Body of pancreas (tissue), 4 donors: ENCODE data around the gene ARHGEF28. TPM values are rescaled to one million over a fixed set of nuclear protein-coding genes. Genes with fewer than 3 reads are reported as not detected.
A peak's percentile ranks its signal among the peaks of the same experiment; 100 is the strongest.

ENCODE experiments used
- ATAC-seq: fragments of 150-250 bp; one replicate; pipeline ENCODE4 v1.9.1; 2016
- DNase-seq, 4 donors: peaks; one replicate each; pipeline ENCODE4 v3.0.0-alpha.2; 2019
- H3K27ac ChIP-seq, 4 donors: fragments of 200-600 bp; sonication (generic); 1 replicate in 3 of 4; 2 replicates in 1 of 4; pipeline versions ENCODE4 v1.5.1 to v1.6.1; 2016 to 2019; ENCODE audit warnings: mild to moderate bottlenecking in 1 of 4, mixed read lengths in 1 of 4, moderate library complexity in 1 of 4
- H3K27me3 ChIP-seq, 2 donors: fragments of 200-600 bp; sonication (generic); one replicate each; pipeline ENCODE4 v1.6.0; 2016; ENCODE audit warnings: mild to moderate bottlenecking in 1 of 2
- H3K36me3 ChIP-seq, 2 donors: fragments of 200-600 bp; sonication (generic); replicated peaks in 1 of 2; 2 replicates each; pipeline ENCODE4 v1.5.1; 2016; ENCODE audit warnings: low read depth in 2 of 2; ENCODE audit not compliant: insufficient read depth in 1 of 2
- H3K4me1 ChIP-seq: fragments of 200-600 bp; sonication (generic); one replicate; pipeline ENCODE4 v1.6.0; 2016
- H3K4me3 ChIP-seq, 2 donors: fragments of 200-600 bp; sonication (generic); 1 replicate in 1 of 2; 2 replicates in 1 of 2; pipeline ENCODE4 v1.5.1; 2016 to 2019
- H3K9me3 ChIP-seq, 3 donors: fragments of 200-600 bp; sonication (generic); 1 replicate in 2 of 3; 2 replicates in 1 of 3; pipeline ENCODE4 v1.5.1; 2016
- CTCF ChIP-seq, 7 experiments: fragments of 450-650 bp in 4 of 7; fragments of 200-600 bp in 3 of 7; sonication (generic) in 3 of 7; IDR thresholded peaks; one replicate each; pipeline ENCODE4 v1.5.1; 2016 to 2019; ENCODE audit warnings: antibody characterized with exemption in 7 of 7
- POLR2A ChIP-seq, 3 donors: fragments of 450-650 bp; IDR thresholded peaks; one replicate each; pipeline ENCODE4 v1.6.1; 2016; ENCODE audit warnings: antibody characterized with exemption in 3 of 3, mild to moderate bottlenecking in 2 of 3
- WGBS, 2 donors: methylation state at CpG; one replicate each; pipeline ENCODE4 v1.1.5; 2017; 5-methylcytosine and 5-hydroxymethylcytosine counted together
- intact Hi-C: fragments of 100-400 bp; cut with DNase I; formaldehyde crosslinking; loops from one replicate; pipeline ENCODE4 v1.15.1; 2023
- total RNA-seq, 2 donors: library from RNA; depleted of rRNA; stranded (reverse); fragments of >200 nt; gene quantifications; one replicate each; pipeline ENCODE4 v1.1.0, GENCODE V29; 2016

ARHGEF28 gene
- total RNA-seq, 2 donors from 2014 or later = 63.0 to 67.2 TPM

DNA sequence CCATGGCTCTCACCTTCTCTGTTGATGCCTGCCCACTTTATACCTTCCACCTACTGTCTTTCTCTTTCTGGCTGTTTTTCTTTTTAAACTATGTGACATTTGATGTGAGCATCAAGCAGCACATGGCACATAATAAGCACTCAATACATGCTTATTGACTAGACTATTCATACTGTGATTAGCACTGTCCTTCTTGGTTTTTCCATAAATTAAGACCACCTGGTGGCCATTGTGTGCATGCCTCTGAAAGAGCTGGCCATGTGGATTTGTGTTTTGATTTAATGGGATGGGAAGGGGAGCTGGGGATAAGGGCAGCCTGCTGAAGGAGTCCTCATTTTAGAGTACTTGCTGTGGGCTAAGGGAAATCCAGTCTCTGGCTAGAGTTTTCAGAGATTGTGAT lies 79.4 kb downstream of the ARHGEF28 start:
- H3K9me3 ChIP-seq = no peaks in the 10 kb centered on the region
- ATAC-seq (no peak), DNase-seq (no peak)
- intact Hi-C loops = no loop called here
- no peaks in the 10 kb centered on the region for H3K27me3 ChIP-seq
- peaks cover 8% of the 10 kb centered on the region for H3K4me1 ChIP-seq
- no peak overlapping the region for H3K4me3 ChIP-seq
- H3K36me3 ChIP-seq = no peaks in the 10 kb centered on the region
- no peak for TF ChIP-seq CTCF (IDR thresholded peaks at IDR 0.05)
- no peak for TF ChIP-seq POLR2A (IDR thresholded peaks at IDR 0.05)
- H3K27ac ChIP-seq = no peak overlapping the region

- Histone ChIP-seq H3K36me3 (no peaks in the 10 kb centered on the region), H3K4me3 (no peak overlapping the region), H3K4me1 (peaks cover 8% of the 10 kb centered on the region), H3K9me3 (no peaks in the 10 kb centered on the region), H3K27me3 (no peaks in the 10 kb centered on the region), H3K27ac (no peak overlapping the region)
- TF ChIP-seq CTCF (IDR thresholded peaks at IDR 0.05) = no peak
- no peak for TF ChIP-seq POLR2A (IDR thresholded peaks at IDR 0.05)
- no peak for DNase-seq
- no peak for ATAC-seq
- intact Hi-C loops = no loop called here
- 74 to 83% methylated on average over 5 of the region's 5 CpGs for WGBS, 2 donors
These were observed 81.0 kb downstream of the ARHGEF28 start for GRCh38 chr5:73706963-73707362.

GRCh38 chr5:73709536-73710129 lies 83.6 kb downstream of the ARHGEF28 start:
- Histone ChIP-seq H3K9me3 (no peaks in the 10 kb centered on the region), H3K4me1 (no peaks in the 10 kb centered on the region), H3K36me3 (no peaks in the 10 kb centered on the region), H3K4me3 (no peak overlapping the region), H3K27ac (no peak overlapping the region), H3K27me3 (no peaks in the 10 kb centered on the region)
- DNase-seq (peak in 3 of 4 donors; percentile 15 to 45 (median 17)), ATAC-seq (no peak)
- intact Hi-C loops = no loop called here
- TF ChIP-seq CTCF (IDR thresholded peaks at IDR 0.05) (no peak), POLR2A (IDR thresholded peaks at IDR 0.05) (no peak)
- WGBS, 2 donors = 86 to 92% methylated on average over 5 of the region's 5 CpGs

- no peaks in the 10 kb centered on the region for H3K9me3 ChIP-seq
- H3K4me3 ChIP-seq = no peak overlapping the region
- no peaks in the 10 kb centered on the region for H3K27me3 ChIP-seq
- WGBS, 2 donors = 90 to 96% methylated on average over 3 of the region's 3 CpGs
- TF ChIP-seq CTCF (IDR thresholded peaks at IDR 0.05) = no peak
- no peak for TF ChIP-seq POLR2A (IDR thresholded peaks at IDR 0.05)
- no peaks in the 10 kb centered on the region for H3K36me3 ChIP-seq
- H3K4me1 ChIP-seq = no peaks in the 10 kb centered on the region
- no peak for DNase-seq
- intact Hi-C loops = no loop called here
- H3K27ac ChIP-seq = no peak overlapping the region
- no peak for ATAC-seq
These were observed 90.3 kb downstream of the ARHGEF28 start for GRCh38 chr5:73716284-73716808.

DNA sequence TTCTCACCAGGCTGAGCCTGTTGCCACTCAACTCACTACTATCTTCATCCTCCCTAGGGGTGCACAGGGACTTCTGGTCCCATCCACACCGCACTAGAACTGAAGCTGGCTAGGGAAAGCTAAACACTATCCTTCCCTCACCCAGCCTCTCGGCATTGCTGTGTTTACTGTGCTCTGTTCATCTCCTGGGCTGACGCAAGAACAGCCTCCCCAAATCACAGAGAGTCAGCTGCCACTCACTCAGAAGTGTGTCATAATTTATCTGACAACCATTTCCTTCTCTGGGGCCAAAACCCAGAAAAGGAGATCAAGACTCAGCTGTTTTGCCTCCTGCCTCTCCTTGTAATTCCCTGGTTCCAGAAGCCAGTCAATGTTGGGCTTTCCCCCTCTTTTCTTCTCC lies 92.8 kb downstream of the ARHGEF28 start:
- Histone ChIP-seq H3K4me1 (no peaks in the 10 kb centered on the region), H3K27ac (no peak overlapping the region), H3K9me3 (no peaks in the 10 kb centered on the region), H3K36me3 (no peaks in the 10 kb centered on the region), H3K27me3 (no peaks in the 10 kb centered on the region), H3K4me3 (no peak overlapping the region)
- DNase-seq (no peak), ATAC-seq (no peak)
- intact Hi-C loops = no loop called here
- 98 to 100% methylated on average over 3 of the region's 3 CpGs for WGBS, 2 donors
- TF ChIP-seq CTCF (IDR thresholded peaks at IDR 0.05) = no peak
- no peak for TF ChIP-seq POLR2A (IDR thresholded peaks at IDR 0.05)
